SK-N-SH (cell line): ENCODE results near the gene HNRNPC. TPM values are rescaled to one million over a fixed set of nuclear protein-coding genes. Genes with fewer than 3 reads are reported as not detected.
"Not testable (repeated sequence)": the region's sequence is repeated elsewhere in the genome, so short reads cannot be mapped to it uniquely, and the experiment has no call there.

Experiments used
- CTCF ChIA-PET: fragments of 300-600, 350-600 bp; formaldehyde crosslinking; extraction: SDS; loops from one replicate; lab custom pipeline; 2021; lab: Yijun Ruan, JAX
- POLR2A ChIA-PET: fragments of 350-600 bp; sonication (Branson Sonifier 250); formaldehyde crosslinking; extraction: SDS; loops from one replicate; lab custom pipeline; 2020; ENCODE audit warnings: antibody characterized with exemption, inconsistent platforms; lab: Yijun Ruan, JAX
- DNase-seq: peaks from one replicate; pipeline ENCODE4 v3.0.0; 2012
- H2AFZ ChIP-seq: fragments of 200-600 bp; sonication (generic); 2 replicates; pipeline ENCODE4 v1.8.1; 2016; ENCODE audit warnings: antibody characterized with exemption, mild to moderate bottlenecking, low read depth
- H3F3A ChIP-seq: fragments of 200-600 bp; sonication (generic); replicated peaks from 2 replicates; pipeline ENCODE3; 2016; ENCODE audit warnings: antibody characterized with exemption, mild to moderate bottlenecking; ENCODE audit not compliant: insufficient read depth
- H3K27ac ChIP-seq, 2 experiments: fragments of 200-500 bp in 1 of 2; fragments of 200-600 bp in 1 of 2; sonication (Bioruptor generic) in 1 of 2; sonication (generic), shearing (Covaris generic) in 1 of 2; 2 replicates each; pipeline versions ENCODE4 v1.5.1 to v1.6.1; 2014 to 2016; ENCODE audit warnings: low read depth in 2 of 2, inconsistent platforms in 1 of 2, low read length in 1 of 2, mild to moderate bottlenecking in 1 of 2, mixed read lengths in 1 of 2
- H3K27me3 ChIP-seq: fragments of 200-600 bp; sonication (generic), shearing (Covaris generic); 2 replicates; pipeline ENCODE4 v1.6.1; 2016; ENCODE audit warnings: mixed run types; ENCODE audit not compliant: insufficient read depth
- H3K36me3 ChIP-seq, 2 experiments: fragments of 200-500 bp in 1 of 2; fragments of 200-600 bp in 1 of 2; sonication (Bioruptor generic) in 1 of 2; sonication (generic) in 1 of 2; replicated peaks in 1 of 2; 2 replicates each; pipeline versions ENCODE3 to v1.5.1; 2014 to 2016; ENCODE audit warnings: low read length in 1 of 2, mild to moderate bottlenecking in 1 of 2; ENCODE audit not compliant: insufficient read depth in 2 of 2, control insufficient read depth in 1 of 2
- H3K4me1 ChIP-seq, 2 experiments: fragments of 200-500 bp in 1 of 2; fragments of 200-600 bp in 1 of 2; sonication (Bioruptor generic) in 1 of 2; sonication (generic), shearing (Covaris generic) in 1 of 2; 2 replicates each; pipeline versions ENCODE4 v1.5.1 to v1.6.1; 2014 to 2016; ENCODE audit warnings: low read depth in 1 of 2, low read length in 1 of 2, mixed run types in 1 of 2; ENCODE audit not compliant: insufficient read depth in 2 of 2, control insufficient read depth in 1 of 2
- H3K4me2 ChIP-seq: fragments of 200-600 bp; sonication (generic), shearing (Covaris generic); 2 replicates; pipeline ENCODE4 v1.6.1; 2017; ENCODE audit warnings: mixed run types
- H3K4me3 ChIP-seq, 2 experiments: fragments of 200-500 bp in 1 of 2; fragments of 200-600 bp in 1 of 2; sonication (Bioruptor generic) in 1 of 2; sonication (generic), shearing (Covaris generic) in 1 of 2; 2 replicates each; pipeline versions ENCODE4 v1.5.1 to v1.8.1; 2014 to 2016; ENCODE audit warnings: low read depth in 2 of 2, inconsistent platforms in 1 of 2, low read length in 1 of 2, mild to moderate bottlenecking in 1 of 2, mixed read lengths in 1 of 2, moderate library complexity in 1 of 2
- H3K79me2 ChIP-seq: fragments of 200-600 bp; sonication (generic); 2 replicates; pipeline ENCODE4 v1.8.1; 2017; ENCODE audit warnings: mild to moderate bottlenecking; ENCODE audit not compliant: insufficient read depth
- H3K9ac ChIP-seq: fragments of 200-600 bp; sonication (generic); 2 replicates; pipeline ENCODE4 v1.6.1; 2017; ENCODE audit warnings: mixed run types
- H3K9me2 ChIP-seq: fragments of 200-600 bp; sonication (generic); 2 replicates; pipeline ENCODE4 v1.6.1; 2017; ENCODE audit warnings: mixed run types
- H3K9me3 ChIP-seq: fragments of 200-600 bp; sonication (generic); 2 replicates; pipeline ENCODE4 v1.6.1; 2017; ENCODE audit warnings: mixed run types, mild to moderate bottlenecking, moderate library complexity
- H4K20me1 ChIP-seq: fragments of 200-600 bp; sonication (generic); 2 replicates; pipeline ENCODE4 v1.6.1; 2017; ENCODE audit warnings: mild to moderate bottlenecking, mixed run types; ENCODE audit not compliant: insufficient read depth
- EZH2phosphoT487 ChIP-seq: fragments of 200-600 bp; sonication (generic); IDR thresholded peaks from 2 replicates; pipeline ENCODE4 v1.6.1; 2017; ENCODE audit warnings: low read depth, mixed run types, mild to moderate bottlenecking, antibody characterized with exemption, moderate library complexity, borderline replicate concordance
- GABPA ChIP-seq: IDR thresholded peaks from 2 replicates; pipeline ENCODE4 v1.4.0; 2012; ENCODE audit warnings: low read depth, mild to moderate bottlenecking
- IRF3 ChIP-seq: fragments of 150-350 bp; IDR thresholded peaks from 2 replicates; pipeline ENCODE4 v1.6.1; 2016; ENCODE audit warnings: mild to moderate bottlenecking, low read depth, low read length
- MAX ChIP-seq: IDR thresholded peaks from 2 replicates; pipeline ENCODE4 v1.4.0; 2012; ENCODE audit warnings: low read depth
- MEF2A ChIP-seq: IDR thresholded peaks from 2 replicates; pipeline ENCODE4 v1.4.0; 2012; ENCODE audit warnings: low read depth, borderline replicate concordance
- NFIC ChIP-seq: IDR thresholded peaks from 2 replicates; pipeline ENCODE4 v1.4.0; 2012; ENCODE audit warnings: borderline replicate concordance
- NRF1 ChIP-seq: IDR thresholded peaks from 2 replicates; pipeline ENCODE4 v1.6.1; 2012; ENCODE audit warnings: low read depth, mild to moderate bottlenecking, low read length
- PBX3 ChIP-seq: IDR thresholded peaks from 2 replicates; pipeline ENCODE4; 2012
- RAD21 ChIP-seq: IDR thresholded peaks from 2 replicates; pipeline ENCODE4 v1.6.1; 2012; ENCODE audit warnings: mild to moderate bottlenecking, low read length
- RCOR1 ChIP-seq: fragments of 150-350 bp; IDR thresholded peaks from 2 replicates; pipeline ENCODE4 v1.6.1; 2017; ENCODE audit warnings: antibody characterized with exemption, low read length
- RXRA ChIP-seq: IDR thresholded peaks from 2 replicates; pipeline ENCODE4 v1.4.0; 2012; ENCODE audit warnings: low read depth, mild to moderate bottlenecking, borderline replicate concordance
- SIN3A ChIP-seq: IDR thresholded peaks from 2 replicates; pipeline ENCODE4 v1.6.1; 2012; ENCODE audit warnings: low read depth, mild to moderate bottlenecking, low read length, moderate library complexity, borderline replicate concordance
- TAF1 ChIP-seq: IDR thresholded peaks from 2 replicates; pipeline ENCODE4 v1.6.1; 2012; ENCODE audit warnings: low read depth, mild to moderate bottlenecking, low read length, moderate library complexity, borderline replicate concordance
- TEAD4 ChIP-seq: IDR thresholded peaks from 2 replicates; pipeline ENCODE4 v1.4.0; 2012; ENCODE audit warnings: mild to moderate bottlenecking, borderline replicate concordance; ENCODE audit not compliant: insufficient read depth
- USF1 ChIP-seq: IDR thresholded peaks from 2 replicates; pipeline ENCODE4 v1.4.0; 2012; ENCODE audit warnings: low read depth, borderline replicate concordance
- ZBTB33 ChIP-seq: IDR thresholded peaks from 2 replicates; pipeline ENCODE4 v1.4.0; 2012; ENCODE audit warnings: low read depth, borderline replicate concordance
- WGBS: methylation state at CpG from one replicate; pipeline ENCODE4 v1.1.6; 2017; ENCODE audit warnings: low lambda C conversion rate; 5-methylcytosine and 5-hydroxymethylcytosine counted together
- polyA plus RNA-seq, 3 experiments: library from polyadenylated mRNA; depleted of rRNA; stranded (reverse); fragments of >200 nt; gene quantifications; 2 replicates each; pipeline ENCODE4 v1.2.3, GENCODE V29; 2012

The HNRNPC gene
- polyA plus RNA-seq, 1 of the 3 experiments (the other 2 are of a cell fraction): 341 TPM

GRCh38 chr14:21213652-21214051, 55.6 kb downstream of the HNRNPC start:
- Histone ChIP-seq H3K36me3 (peaks cover 73 to 89% of the 10 kb centered on the region in 2 experiments), H3K27me3 (no peaks in the 10 kb centered on the region)
- no peak for TF ChIP-seq NFIC
- no peak for TF ChIP-seq ZBTB33
- TF ChIP-seq EZH2phosphoT487: no peak
- no peak for TF ChIP-seq NRF1
- no peak for TF ChIP-seq GABPA
- TF ChIP-seq TEAD4: no peak
- no peak for TF ChIP-seq MAX
- TF ChIP-seq RXRA: no peak
- no peak for TF ChIP-seq RCOR1
- TF ChIP-seq SIN3A: no peak
- no peak for TF ChIP-seq PBX3
- no peak for TF ChIP-seq IRF3
- TF ChIP-seq MEF2A: no peak
- no peak for TF ChIP-seq RAD21
- TF ChIP-seq USF1: no peak
- no peak for TF ChIP-seq TAF1
- TF ChIP-seq, all 33 proteins: peak for 0
- ChIA-PET POLR2A (no interaction called here), CTCF (no interaction called here)
- H3K9ac ChIP-seq: no peak overlapping the region
- 82% methylated on average over 1 of the region's 1 CpG for WGBS
- no peaks in the 10 kb centered on the region for H3K9me3 ChIP-seq
- no peak overlapping the region for H3K4me2 ChIP-seq
- H2AFZ ChIP-seq: no peak overlapping the region
- H3K9me2 ChIP-seq: no peaks in the 10 kb centered on the region
- H3K4me3 ChIP-seq: no peak overlapping the region
- H4K20me1 ChIP-seq: peaks cover 88% of the 10 kb centered on the region
- H3K4me1 ChIP-seq: peaks cover 0 to 10% of the 10 kb centered on the region in 2 experiments; a peak in 2 of 4 replicates
- no peak for DNase-seq
- H3F3A ChIP-seq: peaks cover 53% of the 10 kb centered on the region
- peaks cover 90% of the 10 kb centered on the region for H3K79me2 ChIP-seq
- H3K27ac ChIP-seq: no peak overlapping the region

- peaks cover 88% of the 10 kb centered on the region for H4K20me1 ChIP-seq
These were observed 56.4 kb downstream of the HNRNPC start for GRCh38 chr14:21212824-21213223.

More at GRCh38 chr14:21212824-21213223, 56.4 kb downstream of the HNRNPC start:
- H2AFZ ChIP-seq, H3K27ac ChIP-seq, H3K4me1 ChIP-seq, H3K4me2 ChIP-seq, CTCF ChIA-PET, DNase-seq, H3K27me3 ChIP-seq, H3K4me3 ChIP-seq, H3K9me2 ChIP-seq, POLR2A ChIA-PET, H3K9me3 ChIP-seq, H3K9ac ChIP-seq: not testable (repeated sequence)
- H3K79me2 ChIP-seq: peaks cover 87% of the 10 kb centered on the region
- WGBS: 89% methylated on average over 8 of the region's 8 CpGs
- H3F3A ChIP-seq: peaks cover 49% of the 10 kb centered on the region
- peaks cover 80 to 91% of the 10 kb centered on the region in 2 experiments for H3K36me3 ChIP-seq
